Measurements from ENCODE around the gene MTCP1.

DNA sequence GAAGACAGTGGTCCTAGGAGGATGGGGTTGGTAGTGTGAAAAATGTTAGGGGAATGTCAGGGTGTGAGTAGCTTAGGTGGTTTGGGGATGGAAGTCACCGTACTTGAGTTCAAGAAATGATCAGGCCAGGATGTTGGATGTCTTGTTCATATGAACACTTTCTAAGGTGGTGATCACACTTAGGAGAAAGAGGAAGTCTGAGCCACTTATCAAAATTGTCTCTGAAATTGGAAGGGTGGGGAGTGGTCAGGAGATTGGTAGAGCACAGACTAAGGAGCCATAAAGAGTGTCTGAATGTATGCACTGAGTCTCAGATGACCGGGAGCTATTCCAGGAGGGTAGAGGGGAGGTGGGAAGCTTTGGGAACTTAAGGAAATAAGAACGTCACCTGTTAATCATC is 17.3 kb downstream of the MTCP1 start:
- TF ChIP-seq CTCF (IDR thresholded peaks at IDR 0.05; ENCODE audit: low read depth, low read length, poor library complexity, severe bottlenecking) (no peak), EZH2phosphoT487 (IDR thresholded peaks at IDR 0.05; ENCODE audit: borderline replicate concordance, low read length) (no peak)
